ENCODE data around the gene PPP6R3. TPM values are rescaled to one million over a fixed set of nuclear protein-coding genes. Genes with fewer than 3 reads are reported as not detected.
"Not testable (repeated sequence)": the region's sequence is repeated elsewhere in the genome, so short reads cannot be mapped to it uniquely, and the experiment has no call there.

Gene PPP6R3
- total RNA-seq, 1 experiment from 2014 or later: 143 TPM

DNA sequence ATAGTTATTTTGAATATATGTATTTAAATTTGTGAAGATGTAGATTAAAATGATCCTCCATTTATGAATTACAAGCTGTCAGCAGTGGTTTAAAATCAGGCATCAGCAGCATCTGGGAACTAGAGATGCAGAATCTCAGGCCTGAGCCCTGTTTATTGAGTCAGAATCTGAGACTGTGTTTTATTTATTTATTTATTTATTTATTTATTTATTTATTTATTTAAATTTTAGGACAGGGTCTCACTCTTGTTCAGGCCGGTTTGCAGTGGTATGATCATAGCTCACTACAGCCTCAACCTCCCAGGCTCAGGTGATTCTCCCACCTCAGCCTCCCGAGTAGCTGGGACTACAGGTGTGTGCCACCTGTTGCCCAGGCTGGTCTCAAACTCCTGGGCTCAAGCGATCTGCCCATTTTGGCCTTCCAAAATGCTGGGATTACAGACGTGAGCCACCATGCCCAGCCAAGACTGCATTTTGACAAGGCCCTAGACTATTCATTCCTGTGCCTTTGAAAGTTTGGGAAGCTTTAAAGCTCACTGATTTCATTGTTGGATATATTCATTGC, 70.7 kb downstream of the PPP6R3 start:
- H3K4me1 ChIP-seq: no peaks in the 10 kb centered on the region
- no peak for DNase-seq
- no peak overlapping the region for H3K27ac ChIP-seq
- no peak overlapping the region for H3K4me3 ChIP-seq
- H3K27me3 ChIP-seq: no peaks in the 10 kb centered on the region
- peaks cover 47% of the 10 kb centered on the region for H3K36me3 ChIP-seq
- no peaks in the 10 kb centered on the region for H3K9me3 ChIP-seq (replicated peaks)

DNA sequence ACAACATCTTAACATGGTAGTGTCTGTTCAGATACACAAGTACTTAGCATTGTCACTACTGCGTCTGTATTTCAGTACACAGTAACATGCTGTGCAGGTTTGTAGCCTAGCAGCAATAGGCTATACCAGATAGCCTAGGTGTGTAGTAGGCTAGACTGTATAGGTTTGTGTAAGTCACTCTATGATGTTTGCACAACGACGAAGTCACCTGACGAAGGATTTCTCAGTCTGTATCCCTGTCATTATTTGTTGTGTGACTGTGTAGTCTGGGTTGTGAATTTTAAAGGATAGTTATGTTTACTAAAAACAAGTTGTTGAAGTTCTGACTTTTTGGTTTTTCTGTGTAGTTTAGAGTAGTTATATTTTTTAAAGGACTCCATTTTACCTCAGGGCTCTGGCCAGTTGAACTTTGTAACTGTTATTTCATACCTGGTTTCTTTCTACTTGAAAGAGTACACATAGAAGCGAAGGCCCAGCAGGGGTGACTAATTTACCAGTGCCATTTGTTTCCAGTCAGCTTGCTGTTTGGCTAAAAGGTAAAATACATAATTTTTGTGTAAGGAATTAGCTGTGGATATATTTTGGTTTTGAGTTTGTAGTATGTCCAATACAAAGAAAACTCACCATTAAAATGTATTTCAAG, 72.3 kb downstream of the PPP6R3 start:
- Histone ChIP-seq H3K4me1 (no peaks in the 10 kb centered on the region), H3K27ac (no peak overlapping the region), H3K9me3 (replicated peaks) (no peaks in the 10 kb centered on the region), H3K4me3 (no peak overlapping the region), H3K27me3 (no peaks in the 10 kb centered on the region), H3K36me3 (peaks cover 41% of the 10 kb centered on the region)
- DNase-seq: no peak

DNA sequence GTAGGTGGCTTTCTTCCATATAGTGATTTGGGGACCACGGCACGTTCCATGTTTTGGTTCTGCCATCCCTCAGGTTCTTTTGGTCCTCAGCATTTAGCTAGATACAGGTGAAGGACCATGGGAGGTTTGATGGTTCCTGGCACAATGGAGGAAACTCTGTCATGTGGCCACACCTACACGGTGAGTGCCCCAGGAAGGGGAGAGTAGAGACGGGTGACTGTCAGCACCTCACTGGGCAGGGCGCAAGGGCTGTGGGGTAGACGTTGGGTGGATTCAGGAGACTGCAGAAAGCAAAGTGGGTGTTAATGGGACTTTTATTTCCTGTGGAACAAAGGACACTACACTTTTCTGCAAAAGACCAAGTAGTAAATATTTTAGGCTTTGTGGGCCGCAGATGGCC, 73.4 kb downstream of the PPP6R3 start:
- Histone ChIP-seq H3K4me1 (no peaks in the 10 kb centered on the region), H3K4me3 (no peak overlapping the region), H3K27ac (no peak overlapping the region), H3K9me3 (replicated peaks) (no peaks in the 10 kb centered on the region), H3K27me3 (no peaks in the 10 kb centered on the region), H3K36me3 (peaks cover 39% of the 10 kb centered on the region)
- DNase-seq: no peak

DNA sequence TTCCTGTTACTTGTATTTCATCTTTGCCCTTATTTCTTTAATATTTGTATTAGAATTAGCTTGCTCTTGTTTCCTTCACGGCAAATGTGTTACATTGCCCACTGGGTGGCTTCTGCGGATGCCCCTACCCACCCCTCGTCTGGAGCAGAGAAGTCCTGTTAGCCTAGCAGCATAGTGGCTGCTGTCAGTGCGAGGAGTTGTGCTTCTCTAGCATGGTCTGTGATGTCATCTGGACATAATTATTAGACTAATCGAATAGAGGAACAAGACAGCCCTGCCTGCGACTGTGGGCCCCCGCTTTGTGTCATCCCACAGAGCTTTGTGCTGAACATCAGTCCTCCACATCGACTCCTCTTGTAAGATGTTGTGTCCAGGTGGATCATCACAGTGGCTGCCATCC, 74.5 kb downstream of the PPP6R3 start:
- no peak overlapping the region for H3K27ac ChIP-seq
- no peak for DNase-seq
- H3K27me3 ChIP-seq: no peaks in the 10 kb centered on the region
- no peaks in the 10 kb centered on the region for H3K9me3 ChIP-seq (replicated peaks)
- no peak overlapping the region for H3K4me3 ChIP-seq
- H3K4me1 ChIP-seq: no peaks in the 10 kb centered on the region
- H3K36me3 ChIP-seq: peaks cover 42% of the 10 kb centered on the region

DNA sequence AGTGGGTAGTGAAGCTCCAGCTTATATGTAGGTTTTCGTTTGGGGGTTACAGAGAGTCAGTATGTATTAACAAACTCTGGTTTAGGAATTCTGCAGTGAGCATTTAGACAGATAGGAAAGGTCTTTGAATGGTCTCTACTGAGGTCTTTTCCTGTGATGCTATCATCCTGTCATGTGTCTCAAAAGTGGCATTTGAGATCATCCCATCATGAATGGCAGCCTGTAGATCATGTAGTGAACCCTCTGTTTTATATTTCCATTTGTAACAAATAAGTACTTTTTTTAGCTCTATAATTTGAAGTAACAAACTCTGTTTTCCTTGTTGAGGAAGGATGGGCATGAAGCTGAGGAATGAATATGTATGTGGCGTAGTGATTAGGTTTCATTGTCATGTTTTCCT, 76.2 kb downstream of the PPP6R3 start:
- Histone ChIP-seq H3K4me1 (no peaks in the 10 kb centered on the region), H3K27me3 (no peaks in the 10 kb centered on the region), H3K4me3 (no peak overlapping the region), H3K27ac (no peak overlapping the region), H3K9me3 (replicated peaks) (no peaks in the 10 kb centered on the region), H3K36me3 (peaks cover 37% of the 10 kb centered on the region)
- DNase-seq: no peak

DNA sequence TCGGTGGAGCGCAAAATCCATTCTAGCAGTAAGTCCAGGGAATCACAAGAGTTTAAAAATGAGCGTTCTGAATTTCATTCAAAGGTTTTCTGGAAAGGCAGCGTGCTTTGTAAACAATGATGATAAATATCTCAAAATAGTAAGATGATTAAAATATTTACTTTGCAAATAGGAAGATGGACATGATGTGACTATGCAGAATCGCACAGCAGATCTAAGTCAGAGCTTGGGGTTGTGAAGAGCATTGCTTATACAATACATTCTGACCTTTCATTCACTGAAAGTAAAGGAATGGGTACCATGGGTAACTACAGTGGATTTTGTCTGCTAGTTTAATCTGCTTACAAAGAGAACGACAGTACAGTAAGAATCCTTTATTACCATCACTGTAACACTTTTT, 77.5 kb downstream of the PPP6R3 start:
- DNase-seq: no peak
- Histone ChIP-seq H3K27ac (no peak overlapping the region), H3K9me3 (replicated peaks) (no peaks in the 10 kb centered on the region), H3K4me3 (no peak overlapping the region), H3K27me3 (no peaks in the 10 kb centered on the region), H3K4me1 (no peaks in the 10 kb centered on the region), H3K36me3 (peaks cover 38% of the 10 kb centered on the region)

DNA sequence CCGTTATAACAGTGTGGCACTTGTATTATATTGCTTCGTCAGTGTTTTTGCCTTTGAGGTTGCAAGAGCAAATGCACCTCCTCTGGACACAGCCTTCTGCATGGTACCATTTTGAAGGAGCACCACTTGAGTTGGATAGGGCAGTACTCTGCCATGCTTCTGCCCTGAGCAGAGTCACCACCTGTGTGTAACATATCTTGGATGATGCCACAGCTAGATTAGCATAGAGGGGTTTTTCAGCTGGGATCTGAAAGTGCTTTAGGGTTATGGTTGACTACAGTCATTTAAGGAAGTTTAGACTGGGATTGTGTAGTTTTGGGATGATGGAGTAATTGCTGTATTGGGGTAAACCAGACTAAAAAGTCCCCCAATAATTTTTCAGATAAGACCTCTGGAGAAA, 78.8 kb downstream of the PPP6R3 start:
- H3K36me3 ChIP-seq: peaks cover 42% of the 10 kb centered on the region
- DNase-seq: no peak

DNA sequence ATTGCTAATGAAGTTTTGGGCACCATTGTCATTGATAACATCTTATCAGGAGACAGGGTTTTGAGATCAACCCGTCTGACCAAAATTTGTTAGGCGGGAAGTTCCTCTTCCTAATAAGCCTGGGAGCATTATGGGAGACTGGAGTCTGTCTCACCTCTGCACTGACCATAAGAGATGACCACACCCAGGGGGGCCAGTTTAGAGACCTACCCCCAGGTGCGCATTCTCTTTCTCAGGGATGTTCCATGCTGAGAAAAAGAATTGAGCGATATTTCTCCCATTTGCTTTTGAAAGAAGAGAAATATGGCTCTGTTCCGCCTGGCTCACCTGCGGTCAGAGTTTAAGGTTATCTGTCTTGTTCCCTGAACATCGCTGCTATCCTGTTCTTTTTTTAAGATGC, 80.0 kb downstream of the PPP6R3 start:
- not testable (repeated sequence) for H3K4me1 ChIP-seq; H3K4me3 ChIP-seq; H3K9me3 ChIP-seq (replicated peaks); H3K27ac ChIP-seq; H3K27me3 ChIP-seq; DNase-seq
- peaks cover 52% of the 10 kb centered on the region for H3K36me3 ChIP-seq

More for the DNA sequence above, 78.8 kb downstream of the PPP6R3 start:
- H3K4me3 ChIP-seq: no peak overlapping the region
- no peaks in the 10 kb centered on the region for H3K27me3 ChIP-seq
- H3K27ac ChIP-seq: no peak overlapping the region
- H3K4me1 ChIP-seq: no peaks in the 10 kb centered on the region
- no peaks in the 10 kb centered on the region for H3K9me3 ChIP-seq (replicated peaks)

DNA sequence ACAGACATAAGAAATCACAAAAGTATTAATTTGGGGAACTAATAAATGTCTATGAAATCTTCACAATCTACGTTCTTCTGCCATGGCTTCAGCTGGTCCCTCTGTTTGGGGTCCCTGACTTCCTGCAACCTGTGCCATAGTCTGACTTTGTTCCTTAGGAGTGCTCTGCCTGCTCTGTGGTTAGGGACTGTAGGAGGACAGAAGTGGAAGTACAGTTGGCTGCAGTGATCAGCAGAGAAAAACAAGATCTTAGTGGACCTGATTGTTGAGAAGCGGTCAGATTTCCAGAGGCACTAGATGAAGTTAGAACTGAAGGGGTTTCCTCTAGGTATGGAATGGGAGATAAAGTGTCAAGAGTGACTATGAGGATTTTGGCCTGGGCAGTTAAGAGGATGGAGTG, 80.6 kb downstream of the PPP6R3 start:
- Histone ChIP-seq H3K9me3 (replicated peaks) (no peaks in the 10 kb centered on the region), H3K27ac (no peak overlapping the region), H3K36me3 (peaks cover 57% of the 10 kb centered on the region), H3K27me3 (no peaks in the 10 kb centered on the region), H3K4me3 (no peak overlapping the region), H3K4me1 (peaks cover 1% of the 10 kb centered on the region)
- DNase-seq: no peak

DNA sequence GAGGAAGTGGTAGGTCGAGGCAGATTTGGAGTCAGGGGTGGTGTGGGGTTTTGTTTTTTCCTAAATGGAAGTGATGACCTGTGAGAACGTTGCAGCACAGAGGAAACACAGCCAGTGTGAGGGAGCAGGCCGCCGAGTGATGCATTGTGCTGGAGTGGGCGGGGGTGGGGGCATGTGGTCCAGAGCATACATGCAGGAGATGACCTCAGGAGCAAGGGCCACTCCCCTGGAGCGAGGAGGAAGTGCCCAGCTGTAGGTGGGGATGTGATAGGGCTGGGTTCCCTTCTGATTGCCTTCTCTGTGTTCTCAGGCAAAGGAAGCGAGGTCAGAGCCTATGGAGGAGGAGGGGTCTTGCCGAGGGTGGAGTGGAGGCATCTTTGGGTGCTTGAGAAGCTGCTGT, 81.4 kb downstream of the PPP6R3 start:
- no peak overlapping the region for H3K27ac ChIP-seq
- H3K36me3 ChIP-seq: peaks cover 65% of the 10 kb centered on the region
- no peaks in the 10 kb centered on the region for H3K9me3 ChIP-seq (replicated peaks)
- peaks cover 8% of the 10 kb centered on the region for H3K4me1 ChIP-seq
- DNase-seq: no peak
- H3K4me3 ChIP-seq: no peak overlapping the region
- no peaks in the 10 kb centered on the region for H3K27me3 ChIP-seq

DNA sequence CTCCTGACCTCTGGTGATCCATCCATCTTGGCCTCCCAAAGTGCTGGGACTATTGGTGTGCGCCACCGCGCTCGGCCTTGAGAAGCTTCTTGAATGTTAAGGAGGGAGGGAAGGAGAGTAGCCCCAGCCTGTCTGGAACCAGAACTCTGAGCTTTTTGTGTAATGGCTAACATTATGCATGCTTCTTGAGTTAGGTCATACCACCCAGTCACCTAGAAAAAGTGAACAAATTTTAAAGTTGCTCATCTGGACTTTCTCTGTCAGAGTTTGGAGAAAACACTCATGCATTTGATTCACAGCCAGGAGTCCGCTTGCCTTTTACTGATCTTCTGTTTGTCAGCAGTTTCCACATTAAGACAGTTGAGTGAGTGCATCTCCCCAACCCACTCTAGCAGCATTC, 82.1 kb downstream of the PPP6R3 start:
- Histone ChIP-seq H3K27ac (no peak overlapping the region), H3K27me3 (no peaks in the 10 kb centered on the region)
- DNase-seq: no peak

DNA sequence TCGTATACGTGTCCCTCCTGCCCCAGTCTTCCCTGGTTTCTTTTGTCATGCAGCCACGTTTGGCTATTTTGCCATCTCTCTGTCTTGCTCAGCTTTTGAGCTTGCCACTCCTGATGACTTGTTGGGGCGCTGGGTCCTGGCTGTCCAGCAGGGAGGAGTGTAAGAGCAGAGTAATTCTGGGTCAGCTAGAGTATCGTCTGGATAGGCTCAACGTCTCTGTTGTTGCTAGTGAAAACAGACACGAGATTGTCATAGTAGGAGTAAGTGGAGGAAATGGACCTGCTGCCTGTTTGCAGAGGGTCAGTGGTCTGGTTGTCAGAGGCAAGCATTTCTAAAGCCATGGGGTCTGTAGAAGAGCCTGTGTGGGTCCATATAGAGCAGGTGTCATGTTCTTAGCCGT, 83.0 kb downstream of the PPP6R3 start:
- no peak for DNase-seq
- H3K9me3 ChIP-seq (replicated peaks): no peaks in the 10 kb centered on the region
- H3K4me3 ChIP-seq: no peak overlapping the region
- H3K4me1 ChIP-seq: peaks cover 8% of the 10 kb centered on the region
- H3K36me3 ChIP-seq: peaks cover 63% of the 10 kb centered on the region
- no peaks in the 10 kb centered on the region for H3K27me3 ChIP-seq
- no peak overlapping the region for H3K27ac ChIP-seq

More for the DNA sequence above, 82.1 kb downstream of the PPP6R3 start:
- peaks cover 63% of the 10 kb centered on the region for H3K36me3 ChIP-seq
- H3K4me3 ChIP-seq: no peak overlapping the region
- H3K4me1 ChIP-seq: peaks cover 8% of the 10 kb centered on the region
- H3K9me3 ChIP-seq (replicated peaks): no peaks in the 10 kb centered on the region

DNA sequence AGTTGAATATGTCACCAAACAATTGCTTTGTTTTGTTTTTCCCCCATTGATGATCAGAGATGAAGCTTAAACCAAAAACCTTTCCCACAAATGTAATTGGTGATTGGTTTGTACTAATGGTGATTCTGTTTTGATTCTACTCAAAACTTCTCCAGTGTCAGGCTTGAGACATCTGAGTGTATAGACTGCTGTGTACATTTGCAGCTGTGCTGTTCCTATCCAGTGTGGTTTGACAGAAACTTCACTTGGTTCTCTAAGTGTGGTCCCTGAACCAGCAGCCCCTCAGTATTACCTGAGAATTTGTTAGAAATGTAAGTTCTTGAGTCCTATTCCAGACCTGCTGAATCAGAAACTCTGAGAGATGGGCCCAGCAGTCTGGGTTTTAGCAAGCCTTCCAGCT, 84.8 kb downstream of the PPP6R3 start:
- Histone ChIP-seq H3K27ac (no peak overlapping the region), H3K9me3 (replicated peaks) (no peaks in the 10 kb centered on the region), H3K36me3 (peaks cover 64% of the 10 kb centered on the region), H3K27me3 (no peaks in the 10 kb centered on the region), H3K4me1 (peaks cover 8% of the 10 kb centered on the region), H3K4me3 (no peak overlapping the region)
- DNase-seq: no peak

DNA sequence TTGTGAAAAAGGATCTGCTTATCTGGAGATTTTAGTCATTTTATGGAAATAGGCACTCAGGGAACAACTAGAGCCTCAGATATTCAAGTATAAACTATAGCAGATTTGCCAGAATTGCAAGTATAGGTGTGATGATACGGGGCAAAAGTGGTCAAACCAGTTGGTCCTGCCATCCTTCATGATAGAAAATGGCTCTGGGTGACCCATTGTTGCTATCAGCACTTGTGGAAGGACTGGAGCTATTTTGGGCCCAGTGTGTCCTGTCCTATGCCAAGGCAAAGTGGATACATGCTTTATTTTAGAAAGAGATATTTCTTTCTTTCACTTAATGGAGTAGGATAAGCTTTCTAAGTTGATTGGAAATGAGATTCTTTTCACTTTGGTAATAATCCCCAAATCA, 85.2 kb downstream of the PPP6R3 start:
- Histone ChIP-seq H3K27me3 (no peaks in the 10 kb centered on the region), H3K27ac (no peak overlapping the region), H3K9me3 (replicated peaks) (no peaks in the 10 kb centered on the region), H3K4me3 (no peak overlapping the region), H3K4me1 (peaks cover 8% of the 10 kb centered on the region), H3K36me3 (peaks cover 66% of the 10 kb centered on the region)
- DNase-seq: no peak

DNA sequence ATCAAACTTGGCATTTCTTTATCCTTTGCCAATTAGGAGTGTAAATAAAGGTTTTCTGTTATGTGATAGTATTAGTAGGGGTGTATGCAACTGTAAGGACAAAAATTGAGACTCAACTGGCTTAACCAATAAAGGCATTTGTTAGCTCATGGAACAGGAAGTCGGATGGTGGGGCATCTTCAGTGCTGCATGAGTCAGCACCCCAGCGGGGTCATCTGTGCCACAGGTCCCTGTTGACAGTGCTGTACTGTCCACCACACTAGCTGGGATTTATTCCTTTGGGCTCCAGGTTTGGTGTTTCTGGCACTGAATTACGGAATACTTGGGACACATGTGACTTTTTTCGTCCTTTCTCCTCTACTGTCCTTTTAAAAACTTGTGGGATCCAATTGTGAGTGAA, 86.0 kb downstream of the PPP6R3 start:
- H3K36me3 ChIP-seq: peaks cover 68% of the 10 kb centered on the region
- no peak overlapping the region for H3K27ac ChIP-seq
- H3K27me3 ChIP-seq: no peaks in the 10 kb centered on the region
- no peaks in the 10 kb centered on the region for H3K9me3 ChIP-seq (replicated peaks)
- no peak for DNase-seq
- peaks cover 8% of the 10 kb centered on the region for H3K4me1 ChIP-seq
- no peak overlapping the region for H3K4me3 ChIP-seq

DNA sequence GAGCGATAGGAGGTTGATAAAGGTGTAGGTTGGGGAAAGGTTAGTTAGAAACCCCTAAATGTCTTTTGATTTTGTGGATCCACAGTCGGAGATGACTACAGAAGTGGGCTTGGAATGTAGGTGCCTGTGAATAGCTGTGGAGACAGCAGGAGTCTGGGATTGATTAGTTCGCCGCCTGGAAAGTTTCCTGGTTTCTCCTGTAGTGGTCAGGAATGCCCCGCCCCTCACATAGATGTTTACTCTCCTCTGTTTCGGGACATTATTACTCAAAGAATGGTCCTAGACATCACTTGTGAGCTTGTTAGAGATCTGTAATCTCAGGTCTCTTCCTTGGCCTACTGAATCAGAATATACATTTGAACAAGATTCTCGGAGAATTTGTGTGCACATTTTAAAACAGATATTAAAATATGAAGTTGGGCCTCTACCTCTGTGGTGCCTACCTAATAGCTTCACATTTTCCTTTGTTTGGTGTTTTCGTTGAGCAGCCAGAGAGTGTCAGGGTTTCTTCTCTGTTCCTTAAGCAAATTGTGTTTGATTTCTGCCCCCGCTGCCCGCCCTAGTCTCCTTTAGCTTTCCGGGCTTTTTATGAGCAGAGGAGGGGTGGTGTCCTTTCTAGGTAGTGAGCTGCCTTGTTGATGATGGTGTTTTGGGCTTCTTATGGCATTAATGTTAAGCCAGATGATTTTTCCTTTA, 89.4 kb downstream of the PPP6R3 start:
- no peaks in the 10 kb centered on the region for H3K27me3 ChIP-seq
- peaks cover 8% of the 10 kb centered on the region for H3K4me1 ChIP-seq
- H3K4me3 ChIP-seq: no peak overlapping the region
- no peak overlapping the region for H3K27ac ChIP-seq
- no peaks in the 10 kb centered on the region for H3K9me3 ChIP-seq (replicated peaks)
- no peak for DNase-seq
- peaks cover 73% of the 10 kb centered on the region for H3K36me3 ChIP-seq

Measured in SJCRH30 (cell line).